Gastrocnemius medialis (tissue), 4 donors: Measurements from ENCODE around the gene ACOT12. TPM values are rescaled to one million over a fixed set of nuclear protein-coding genes. Genes with fewer than 3 reads are reported as not detected.
"Not testable (repeated sequence)": the region's sequence is repeated elsewhere in the genome, so short reads cannot be mapped to it uniquely, and the experiment has no call there.

ENCODE experiments used
- ATAC-seq, 2 donors: fragments of 150-250 bp; one replicate each; pipeline ENCODE4 v1.9.1; 2016
- DNase-seq, 2 donors: peaks; one replicate each; pipeline ENCODE4 v3.0.0-alpha.2; 2019
- H3K27ac ChIP-seq, 4 donors: fragments of 200-600 bp; sonication (generic); 1 replicate in 1 of 4; 2 replicates in 3 of 4; pipeline ENCODE4 v1.5.1; 2016 to 2018; ENCODE audit warnings: mild to moderate bottlenecking in 2 of 4, moderate library complexity in 1 of 4
- H3K27me3 ChIP-seq, 3 donors: fragments of 200-600 bp; sonication (generic) in 2 of 3; 1 replicate in 1 of 3; 2 replicates in 2 of 3; pipeline versions ENCODE4 v1.5.1 to v1.6.0; 2016 to 2019; ENCODE audit warnings: mild to moderate bottlenecking in 1 of 3, moderate library complexity in 1 of 3
- H3K36me3 ChIP-seq, 2 donors: fragments of 200-600 bp; sonication (generic) in 1 of 2; one replicate each; pipeline ENCODE4 v1.5.1; 2017 to 2018
- H3K4me1 ChIP-seq, 2 donors: fragments of 200-600 bp; sonication (generic) in 1 of 2; one replicate each; pipeline ENCODE4 v1.5.1; 2016 to 2017; ENCODE audit warnings: mild to moderate bottlenecking in 2 of 2
- H3K4me3 ChIP-seq, 4 donors: fragments of 200-600 bp; sonication (generic) in 3 of 4; 1 replicate in 1 of 4; 2 replicates in 3 of 4; pipeline ENCODE4 v1.5.1; 2016 to 2019; ENCODE audit warnings: mild to moderate bottlenecking in 2 of 4
- H3K9me3 ChIP-seq, 3 donors: fragments of 200-600 bp; sonication (generic) in 2 of 3; 1 replicate in 1 of 3; 2 replicates in 2 of 3; pipeline ENCODE4 v1.5.1; 2016 to 2019
- CTCF ChIP-seq, 5 experiments: fragments of 450-650 bp in 3 of 5; fragments of 200-600 bp in 2 of 5; sonication (generic) in 2 of 5; IDR thresholded peaks in 4 of 5; conservative IDR thresholded peaks in 1 of 5; 1 replicate in 4 of 5; 2 replicates in 1 of 5; pipeline ENCODE4 v1.5.1; 2016 to 2019; ENCODE audit warnings: antibody characterized with exemption in 5 of 5, mild to moderate bottlenecking in 3 of 5, moderate library complexity in 3 of 5
- POLR2A ChIP-seq, 2 donors: fragments of 450-650 bp; IDR thresholded peaks; one replicate each; pipeline ENCODE4 v1.6.1; 2017; ENCODE audit warnings: antibody characterized with exemption in 2 of 2, mild to moderate bottlenecking in 2 of 2, moderate library complexity in 2 of 2
- in situ Hi-C, 4 donors: fragments of 200-750 bp; cut with MboI; loops; one replicate each; pipeline versions ENCODE4 v1.15.0 to v1.8.0; 2017; ENCODE audit warnings: low sequenced_read_pairs in 4 of 4
- intact Hi-C: fragments of 100-400 bp; cut with DNase I; formaldehyde crosslinking; loops from one replicate; pipeline ENCODE4 v1.15.1; 2023; ENCODE audit warnings: low total_unique reads
- total RNA-seq, 4 donors: library from RNA; depleted of rRNA; stranded (reverse); fragments of >200 nt; gene quantifications; one replicate each; pipeline versions ENCODE4 v1.1.0 to v1.2.3, GENCODE V29; 2016

The ACOT12 gene
- total RNA-seq, 4 donors from 2014 or later, result 0.53 TPM; not detected in 3

GRCh38 chr5:81349161-81349560, 44.8 kb downstream of the ACOT12 start:
- no peak overlapping the region for H3K27ac ChIP-seq
- no peaks in the 10 kb centered on the region for H3K27me3 ChIP-seq
- no peak overlapping the region for H3K4me3 ChIP-seq
- in situ Hi-C loops (no loop called here), intact Hi-C loops (no loop called here)
- H3K9me3 ChIP-seq, result no peaks in the 10 kb centered on the region
- DNase-seq, result no peak
- no peak for TF ChIP-seq CTCF (IDR thresholded peaks at IDR 0.05 in 4 of 5, conservative IDR thresholded peaks at IDR 0.05 in 1 of 5)
- no peak for TF ChIP-seq POLR2A (IDR thresholded peaks at IDR 0.05)
- no peaks in the 10 kb centered on the region for H3K4me1 ChIP-seq
- H3K36me3 ChIP-seq, result no peaks in the 10 kb centered on the region
- ATAC-seq, result no peak

- H3K27ac ChIP-seq, result no peak overlapping the region
- ATAC-seq (no peak), DNase-seq (no peak)
- no peak overlapping the region for H3K4me3 ChIP-seq
- TF ChIP-seq POLR2A (IDR thresholded peaks at IDR 0.05), result no peak
- TF ChIP-seq CTCF (IDR thresholded peaks at IDR 0.05 in 4 of 5, conservative IDR thresholded peaks at IDR 0.05 in 1 of 5), result no peak
- H3K27me3 ChIP-seq, result no peaks in the 10 kb centered on the region
- in situ Hi-C loops (no loop called here), intact Hi-C loops (no loop called here)
- no peaks in the 10 kb centered on the region for H3K4me1 ChIP-seq
- H3K36me3 ChIP-seq, result no peaks in the 10 kb centered on the region
- no peaks in the 10 kb centered on the region for H3K9me3 ChIP-seq
Measured at GRCh38 chr5:81345411-81346003, 48.4 kb downstream of the ACOT12 start.

GRCh38 chr5:81344736-81345135, 49.2 kb downstream of the ACOT12 start:
- Histone ChIP-seq H3K9me3 (no peaks in the 10 kb centered on the region), H3K4me3 (no peak overlapping the region), H3K36me3 (no peaks in the 10 kb centered on the region), H3K27ac (no peak overlapping the region), H3K27me3 (no peaks in the 10 kb centered on the region), H3K4me1 (no peaks in the 10 kb centered on the region)
- DNase-seq, result no peak
- in situ Hi-C loops (no loop called here), intact Hi-C loops (no loop called here)
- no peak for ATAC-seq
- TF ChIP-seq POLR2A (IDR thresholded peaks at IDR 0.05) (no peak), CTCF (IDR thresholded peaks at IDR 0.05 in 4 of 5, conservative IDR thresholded peaks at IDR 0.05 in 1 of 5) (no peak)

GRCh38 chr5:81338213-81338612, 55.7 kb downstream of the ACOT12 start:
- DNase-seq, H3K36me3 ChIP-seq, H3K27me3 ChIP-seq, in situ Hi-C loops, ATAC-seq, H3K27ac ChIP-seq, H3K4me1 ChIP-seq, intact Hi-C loops, H3K4me3 ChIP-seq, H3K9me3 ChIP-seq: not testable (repeated sequence)

- no peaks in the 10 kb centered on the region for H3K9me3 ChIP-seq
- ATAC-seq, result no peak
- H3K4me1 ChIP-seq, result no peaks in the 10 kb centered on the region
- TF ChIP-seq POLR2A (IDR thresholded peaks at IDR 0.05) (no peak), CTCF (IDR thresholded peaks at IDR 0.05 in 4 of 5, conservative IDR thresholded peaks at IDR 0.05 in 1 of 5) (no peak)
- in situ Hi-C loops, result no loop called here
- no peaks in the 10 kb centered on the region for H3K27me3 ChIP-seq
- H3K36me3 ChIP-seq, result no peaks in the 10 kb centered on the region
- no peak for DNase-seq
- H3K4me3 ChIP-seq, result no peak overlapping the region
- intact Hi-C loops, result no loop called here
- no peak overlapping the region for H3K27ac ChIP-seq
Measured at GRCh38 chr5:81337803-81338202, 56.1 kb downstream of the ACOT12 start.
